MM.1S (cell line): ENCODE data around the gene HIPK2.

ENCODE experiments used
- DNase-seq: peaks from one replicate; pipeline ENCODE4 v3.0.0-alpha.2; 2015
- H2AFZ ChIP-seq: fragments of 300-600 bp; sonication (generic); 2 replicates; pipeline ENCODE4 v1.6.0; 2016; ENCODE audit warnings: antibody characterized with exemption, low read length
- H3F3A ChIP-seq: fragments of 300-600 bp; sonication (generic); 2 replicates; pipeline ENCODE4 v1.6.1; 2016; ENCODE audit warnings: mild to moderate bottlenecking, antibody characterized with exemption, low read length, moderate library complexity, mixed read lengths; ENCODE audit not compliant: insufficient read depth
- H3K27ac ChIP-seq: fragments of 300-600 bp; sonication (generic); 2 replicates; pipeline ENCODE4 v1.5.1; 2016; ENCODE audit warnings: mild to moderate bottlenecking, low read length
- H3K27me3 ChIP-seq: fragments of 300-600 bp; sonication (generic); replicated peaks from 2 replicates; pipeline ENCODE4 v1.6.0; 2016; ENCODE audit warnings: low read length; ENCODE audit not compliant: insufficient read depth
- H3K36me3 ChIP-seq: fragments of 300-600 bp; sonication (generic); replicated peaks from 2 replicates; pipeline ENCODE4 v1.6.1; 2016; ENCODE audit warnings: mild to moderate bottlenecking, low read length, mixed read lengths; ENCODE audit not compliant: insufficient read depth
- H3K4me1 ChIP-seq: fragments of 300-600 bp; sonication (generic); 2 replicates; pipeline ENCODE4 v1.6.1; 2016; ENCODE audit warnings: low read length, mixed read lengths
- H3K4me2 ChIP-seq: fragments of 300-600 bp; sonication (generic); 2 replicates; pipeline ENCODE4 v1.6.0; 2016; ENCODE audit warnings: low read depth, low read length
- H3K4me3 ChIP-seq: fragments of 300-600 bp; sonication (generic); 2 replicates; pipeline ENCODE4 v1.5.1; 2016; ENCODE audit warnings: low read length, mixed read lengths
- H3K79me2 ChIP-seq: fragments of 300-600 bp; sonication (generic); 2 replicates; pipeline ENCODE4 v1.6.1; 2016; ENCODE audit warnings: mixed run types, low read length, mixed read lengths
- H3K9ac ChIP-seq: fragments of 300-600 bp; sonication (generic); 2 replicates; pipeline ENCODE4 v1.6.1; 2016; ENCODE audit warnings: low read length, mixed read lengths
- H3K9me2 ChIP-seq: fragments of 300-600 bp; sonication (generic); replicated peaks from 2 replicates; pipeline ENCODE4 v1.6.1; 2016; ENCODE audit warnings: mild to moderate bottlenecking, low read length, mixed read lengths; ENCODE audit not compliant: insufficient read depth
- H3K9me3 ChIP-seq: fragments of 300-600 bp; sonication (generic); replicated peaks from 2 replicates; pipeline ENCODE4 v1.6.1; 2016; ENCODE audit warnings: mild to moderate bottlenecking, low read length, mixed read lengths; ENCODE audit not compliant: insufficient read depth
- H4K20me1 ChIP-seq: fragments of 300-600 bp; sonication (generic); 2 replicates; pipeline ENCODE4 v1.6.1; 2016; ENCODE audit warnings: mild to moderate bottlenecking, low read length, moderate library complexity, mixed read lengths; ENCODE audit not compliant: insufficient read depth
- CTCF ChIP-seq: fragments of 300-600 bp; sonication (generic); IDR thresholded peaks from 2 replicates; pipeline ENCODE4 v1.5.1; 2016; ENCODE audit warnings: antibody characterized with exemption, low read length, mixed read lengths
- EZH2 ChIP-seq: fragments of 300-600 bp; sonication (generic); optimal IDR thresholded peaks from 2 replicates; pipeline ENCODE3; 2017; ENCODE audit warnings: low read depth, mild to moderate bottlenecking, antibody characterized with exemption, low read length, mixed read lengths
- EZH2phosphoT487 ChIP-seq: fragments of 300-600 bp; sonication (generic); IDR thresholded peaks from 2 replicates; pipeline ENCODE4 v1.6.1; 2018; ENCODE audit warnings: antibody characterized with exemption, low read length

Gene HIPK2

GRCh38 chr7:139698844-139699243 lies 79.0 kb downstream of the HIPK2 start:
- TF ChIP-seq EZH2 = no peak
- no peak for TF ChIP-seq CTCF
- TF ChIP-seq EZH2phosphoT487 = no peak
- peaks cover 20% of the 10 kb centered on the region for H3K79me2 ChIP-seq
- H3K9ac ChIP-seq = no peak overlapping the region
- no peak overlapping the region for H3K4me2 ChIP-seq
- H4K20me1 ChIP-seq = no peaks in the 10 kb centered on the region
- no peaks in the 10 kb centered on the region for H3F3A ChIP-seq
- no peak overlapping the region for H3K4me3 ChIP-seq
- no peaks in the 10 kb centered on the region for H3K9me2 ChIP-seq
- H2AFZ ChIP-seq = no peak overlapping the region
- H3K4me1 ChIP-seq = 0 out of 2 replicates have a peak, but pooled peaks cover 5% of the 10 kb centered on the region
- H3K27me3 ChIP-seq = no peaks in the 10 kb centered on the region
- no peak for DNase-seq
- no peaks in the 10 kb centered on the region for H3K9me3 ChIP-seq
- H3K36me3 ChIP-seq = no peaks in the 10 kb centered on the region
- H3K27ac ChIP-seq = no peak overlapping the region

GRCh38 chr7:139698278-139698677 lies 79.5 kb downstream of the HIPK2 start:
- Histone ChIP-seq H3K4me3 (no peak overlapping the region), H3K27me3 (no peaks in the 10 kb centered on the region), H3K4me2 (no peak overlapping the region), H3K27ac (no peak overlapping the region), H3F3A (no peaks in the 10 kb centered on the region), H3K4me1 (0 out of 2 replicates have a peak, but pooled peaks cover 5% of the 10 kb centered on the region), H3K79me2 (peaks cover 20% of the 10 kb centered on the region), H3K9me2 (no peaks in the 10 kb centered on the region), H2AFZ (no peak overlapping the region), H3K36me3 (no peaks in the 10 kb centered on the region), H3K9ac (no peak overlapping the region), H4K20me1 (no peaks in the 10 kb centered on the region), H3K9me3 (no peaks in the 10 kb centered on the region)
- no peak for DNase-seq
- TF ChIP-seq CTCF = no peak
- TF ChIP-seq EZH2phosphoT487 = no peak
- TF ChIP-seq EZH2 = no peak

- Histone ChIP-seq H3K79me2 (peaks cover 29% of the 10 kb centered on the region), H3K27me3 (no peaks in the 10 kb centered on the region), H3K9me3 (no peaks in the 10 kb centered on the region), H3K9ac (no peak overlapping the region), H3F3A (no peaks in the 10 kb centered on the region), H3K4me3 (no peak overlapping the region), H3K36me3 (no peaks in the 10 kb centered on the region), H4K20me1 (no peaks in the 10 kb centered on the region), H2AFZ (no peak overlapping the region), H3K27ac (no peak overlapping the region), H3K9me2 (no peaks in the 10 kb centered on the region), H3K4me2 (no peak overlapping the region), H3K4me1 (0 out of 2 replicates have a peak, but pooled peaks cover 5% of the 10 kb centered on the region)
- no peak for TF ChIP-seq CTCF
- no peak for TF ChIP-seq EZH2
- no peak for TF ChIP-seq EZH2phosphoT487
- no peak for DNase-seq
These were observed 80.7 kb downstream of the HIPK2 start for GRCh38 chr7:139697056-139697455.
